Measurements from ENCODE around the gene PLA2G5. TPM values are rescaled to one million over a fixed set of nuclear protein-coding genes. Genes with fewer than 3 reads are reported as not detected.

Gene PLA2G5
- total and polyA plus RNA-seq, 2 donors from 2014 or later: 0.47 to 0.58 TPM

GRCh38 chr1:20081353-20081810 lies 11.4 kb downstream of the PLA2G5 start:
- Histone ChIP-seq H3K9ac (ENCODE audit: low read length in 3 of 3) (no peak overlapping the region), H3K27me3 (ENCODE audit: control insufficient read depth, insufficient read depth, low read length) (no peaks in the 10 kb centered on the region), H3K36me3 (ENCODE audit: control insufficient read depth in 2 of 3, insufficient read depth in 3 of 3, low read length in 3 of 3) (no peaks in the 10 kb centered on the region), H3K4me1 (ENCODE audit: control insufficient read depth in 2 of 3, insufficient read depth in 2 of 3, low read depth in 1 of 3, low read length in 3 of 3) (peaks cover 0 to 2% (median 0%) of the 10 kb centered on the region in 3 donors), H3K4me3 (ENCODE audit: low read length in 3 of 3) (no peak overlapping the region), H3K9me3 (ENCODE audit: control insufficient read depth in 2 of 3, insufficient read depth in 1 of 3, low read length in 3 of 3) (no peaks in the 10 kb centered on the region), H3K27ac (ENCODE audit: low read depth in 2 of 2, low read length in 2 of 2) (no peak overlapping the region)
- DNase-seq: no peak
- intact Hi-C loops (cut with DNase I): no loop called here
- TF ChIP-seq CTCF (IDR thresholded peaks at IDR 0.05; ENCODE audit: borderline replicate concordance, extremely low read depth, insufficient read depth): no peak
- no peak for FAIRE-seq

- intact Hi-C loops (cut with DNase I): no loop called here
- FAIRE-seq: no peak
- peaks cover 0 to 2% (median 0%) of the 10 kb centered on the region in 3 donors for H3K4me1 ChIP-seq (ENCODE audit: control insufficient read depth in 2 of 3, insufficient read depth in 2 of 3, low read depth in 1 of 3, low read length in 3 of 3)
- no peaks in the 10 kb centered on the region for H3K9me3 ChIP-seq (ENCODE audit: control insufficient read depth in 2 of 3, insufficient read depth in 1 of 3, low read length in 3 of 3)
- H3K4me3 ChIP-seq (ENCODE audit: low read length in 3 of 3): no peak overlapping the region
- no peak for DNase-seq
- H3K27ac ChIP-seq (ENCODE audit: low read depth in 2 of 2, low read length in 2 of 2): no peak overlapping the region
- no peak overlapping the region for H3K9ac ChIP-seq (ENCODE audit: low read length in 3 of 3)
- no peak for TF ChIP-seq CTCF (IDR thresholded peaks at IDR 0.05; ENCODE audit: borderline replicate concordance, extremely low read depth, insufficient read depth)
- no peaks in the 10 kb centered on the region for H3K27me3 ChIP-seq (ENCODE audit: control insufficient read depth, insufficient read depth, low read length)
- no peaks in the 10 kb centered on the region for H3K36me3 ChIP-seq (ENCODE audit: control insufficient read depth in 2 of 3, insufficient read depth in 3 of 3, low read length in 3 of 3)
Observed at GRCh38 chr1:20082772-20083171, 12.8 kb downstream of the PLA2G5 start.

- DNase-seq (no peak), FAIRE-seq (no peak)
- H3K4me1 ChIP-seq (ENCODE audit: control insufficient read depth in 2 of 3, insufficient read depth in 2 of 3, low read depth in 1 of 3, low read length in 3 of 3): peaks cover 0 to 2% (median 0%) of the 10 kb centered on the region in 3 donors
- no peaks in the 10 kb centered on the region for H3K36me3 ChIP-seq (ENCODE audit: control insufficient read depth in 2 of 3, insufficient read depth in 3 of 3, low read length in 3 of 3)
- H3K9me3 ChIP-seq (ENCODE audit: control insufficient read depth in 2 of 3, insufficient read depth in 1 of 3, low read length in 3 of 3): no peaks in the 10 kb centered on the region
- intact Hi-C loops (cut with DNase I): no loop called here
- TF ChIP-seq CTCF (IDR thresholded peaks at IDR 0.05; ENCODE audit: borderline replicate concordance, extremely low read depth, insufficient read depth): no peak
- no peak overlapping the region for H3K27ac ChIP-seq (ENCODE audit: low read depth in 2 of 2, low read length in 2 of 2)
- H3K4me3 ChIP-seq (ENCODE audit: low read length in 3 of 3): no peak overlapping the region
- no peaks in the 10 kb centered on the region for H3K27me3 ChIP-seq (ENCODE audit: control insufficient read depth, insufficient read depth, low read length)
- no peak overlapping the region for H3K9ac ChIP-seq (ENCODE audit: low read length in 3 of 3)
Observed at GRCh38 chr1:20083178-20083944, 13.4 kb downstream of the PLA2G5 start.

All from kidney (tissue), 14 donors.